CD1c-positive myeloid dendritic cell (primary cell): ENCODE measurements around the gene ERV3-1.
"Not testable (repeated sequence)": the region's sequence is repeated elsewhere in the genome, so short reads cannot be mapped to it uniquely, and the experiment has no call there.

Experiments
- DNase-seq: peaks from one replicate; pipeline ENCODE4 v3.0.0-alpha.2; 2016; ENCODE audit errors: extremely low spot score

Gene ERV3-1

DNA sequence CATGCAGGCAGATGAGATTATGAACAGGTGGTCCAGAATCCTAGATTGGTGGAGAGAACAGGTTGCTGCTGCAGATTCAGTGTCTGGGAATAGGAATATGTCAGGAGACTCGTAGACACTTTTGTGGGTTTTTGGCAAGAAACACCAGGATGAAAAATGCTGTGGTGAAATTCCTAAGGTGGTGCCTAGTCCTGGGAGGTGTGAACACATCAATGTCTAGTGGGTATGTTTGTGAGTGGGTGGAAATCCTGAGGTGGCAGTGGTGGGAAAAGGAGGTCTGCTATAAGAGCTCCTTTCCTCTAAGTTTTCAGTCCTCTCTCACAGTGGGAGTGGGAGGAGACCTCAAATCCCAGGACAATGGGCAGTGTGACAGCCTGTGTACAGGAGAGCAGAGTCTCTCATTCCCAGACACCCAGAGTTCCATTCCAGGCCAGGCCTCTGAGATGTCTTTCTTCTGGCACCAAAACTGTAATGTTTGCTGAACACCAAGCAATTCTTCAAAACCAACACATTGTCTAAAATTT is 5.1 kb downstream of the ERV3-1 start:
- DNase-seq, result no peak

DNA sequence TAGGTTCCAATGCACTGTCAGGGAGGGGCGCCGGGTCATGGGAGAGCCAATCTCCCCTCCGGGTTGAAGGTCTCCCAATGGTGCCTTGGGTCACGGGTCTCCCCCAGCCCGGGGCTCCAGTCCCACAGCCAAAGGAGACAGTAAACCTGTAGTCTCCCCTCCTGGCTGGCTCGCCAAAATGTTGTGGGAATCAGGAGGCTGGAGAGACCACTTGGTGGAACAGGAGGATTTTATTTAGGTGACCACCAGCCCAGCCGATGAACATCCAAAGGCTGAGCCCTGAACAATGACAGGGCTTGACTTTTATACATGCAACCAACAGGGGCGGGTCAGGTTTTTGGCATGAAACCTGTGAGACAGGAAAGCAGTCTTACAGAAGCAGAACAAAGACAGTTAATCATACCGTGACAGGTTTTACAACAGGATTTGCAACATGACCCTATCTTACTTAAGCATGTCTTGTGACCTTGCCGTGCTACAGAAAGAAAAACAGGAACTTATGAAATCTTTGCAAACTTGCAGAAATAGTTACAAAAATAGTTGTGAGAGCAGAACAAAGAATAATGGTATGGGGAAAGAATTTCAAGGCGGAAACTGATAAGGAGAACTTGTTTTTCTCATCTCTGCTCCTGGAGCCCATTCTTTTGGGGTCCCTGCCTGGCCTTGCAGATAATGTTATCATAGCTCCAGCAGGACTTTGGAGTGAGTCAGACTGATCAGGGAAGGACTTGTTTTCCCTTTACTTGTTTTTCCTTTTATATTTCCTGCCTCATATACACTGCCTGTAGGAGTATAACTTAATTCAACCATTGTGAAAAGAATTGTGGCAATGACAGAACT is 7.1 kb downstream of the ERV3-1 start:
- DNase-seq, result peak; percentile 93

DNA sequence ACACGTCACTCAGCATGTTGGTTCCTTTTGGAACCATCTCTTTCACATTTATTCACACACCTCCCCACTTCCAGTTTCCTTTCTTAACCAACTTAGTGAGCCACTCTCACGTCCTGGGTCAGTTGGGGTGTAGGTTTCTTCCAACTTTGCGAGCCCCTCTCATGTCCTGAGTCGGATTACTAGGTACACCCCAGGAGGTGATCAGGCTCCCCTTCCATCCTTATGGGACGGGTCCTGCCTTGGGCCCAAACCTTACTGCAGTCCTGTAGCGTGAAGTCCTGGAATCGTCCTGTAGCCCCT is 7.7 kb downstream of the ERV3-1 start:
- DNase-seq, result no peak

DNA sequence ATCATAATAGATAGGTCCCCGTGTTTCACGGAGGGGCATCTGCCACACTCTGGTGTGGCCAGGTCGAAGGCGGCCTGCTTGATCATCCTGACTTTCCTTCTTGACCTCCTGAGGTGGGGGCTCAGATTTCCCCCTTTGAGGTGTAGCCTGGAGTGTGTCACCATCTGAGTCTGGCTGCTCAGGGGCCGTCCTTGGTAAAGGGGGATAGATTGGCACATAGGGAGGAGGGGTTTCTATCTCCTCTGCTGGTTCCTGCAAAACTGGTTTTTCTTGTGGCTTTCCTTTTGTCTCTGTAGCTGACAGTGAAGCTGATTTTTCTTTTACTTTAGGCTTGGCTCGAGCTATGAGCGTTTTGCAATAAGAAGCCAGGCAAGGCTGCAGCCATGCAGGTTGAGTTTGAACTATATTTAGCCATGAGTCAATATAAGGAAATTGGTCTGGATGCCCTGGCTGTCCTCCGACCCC is 8.5 kb downstream of the ERV3-1 start:
- DNase-seq, result no peak

DNA sequence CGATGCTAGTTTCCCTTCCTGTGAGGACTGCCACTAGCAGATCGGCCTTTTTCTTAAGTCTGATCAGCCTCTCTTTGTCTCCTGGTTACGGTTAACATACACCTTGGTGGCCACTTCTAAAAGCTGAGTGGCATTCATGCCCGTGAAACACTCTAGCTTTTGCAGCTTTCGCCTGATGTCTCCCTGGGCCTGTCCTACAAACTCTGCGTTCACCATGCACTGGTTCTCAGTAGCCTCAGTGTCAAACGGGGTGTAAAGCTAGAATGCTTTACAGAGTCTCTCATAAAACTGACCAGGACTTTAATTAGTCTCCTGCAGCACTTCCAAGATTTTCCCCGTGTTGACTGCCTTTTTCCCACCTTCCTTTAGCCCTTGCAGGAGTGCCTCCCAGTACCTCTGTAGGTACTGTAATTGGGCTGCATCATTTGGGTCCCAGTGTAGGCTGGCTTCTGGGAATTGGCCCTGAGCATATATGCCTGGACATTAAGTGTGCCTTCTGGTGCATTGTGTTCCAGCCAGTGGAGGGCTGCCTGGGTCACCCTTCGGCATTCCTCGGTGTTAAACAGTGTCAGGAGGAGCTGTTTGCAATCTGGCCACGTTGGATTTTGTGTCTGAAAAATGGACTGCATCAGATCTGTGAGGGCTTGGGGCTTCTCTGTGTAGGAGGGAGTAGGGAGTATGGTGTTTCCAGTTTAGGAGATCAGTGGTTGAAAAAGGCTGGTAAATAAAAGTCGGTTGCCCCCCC is 9.2 kb downstream of the ERV3-1 start:
- no peak for DNase-seq

DNA sequence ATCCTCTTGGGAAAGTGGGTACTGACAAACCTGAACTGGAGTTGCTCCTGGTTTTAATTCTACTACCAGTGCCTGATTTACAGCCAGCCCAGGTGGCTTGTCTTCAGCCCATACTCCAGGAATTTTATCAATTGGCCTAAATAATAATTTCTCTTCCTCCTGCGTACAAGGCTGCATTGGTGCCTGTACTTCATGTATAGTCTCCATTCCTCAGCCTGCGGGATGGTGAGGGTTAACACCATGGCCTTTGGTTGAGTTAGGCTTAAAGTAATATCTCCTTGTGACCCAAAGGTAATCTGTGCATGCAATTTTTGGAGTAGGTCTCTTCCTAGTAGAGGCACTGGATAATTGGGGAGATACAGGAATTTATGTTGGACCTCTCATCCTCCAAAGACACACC is 10.2 kb downstream of the ERV3-1 start:
- no peak for DNase-seq

DNA sequence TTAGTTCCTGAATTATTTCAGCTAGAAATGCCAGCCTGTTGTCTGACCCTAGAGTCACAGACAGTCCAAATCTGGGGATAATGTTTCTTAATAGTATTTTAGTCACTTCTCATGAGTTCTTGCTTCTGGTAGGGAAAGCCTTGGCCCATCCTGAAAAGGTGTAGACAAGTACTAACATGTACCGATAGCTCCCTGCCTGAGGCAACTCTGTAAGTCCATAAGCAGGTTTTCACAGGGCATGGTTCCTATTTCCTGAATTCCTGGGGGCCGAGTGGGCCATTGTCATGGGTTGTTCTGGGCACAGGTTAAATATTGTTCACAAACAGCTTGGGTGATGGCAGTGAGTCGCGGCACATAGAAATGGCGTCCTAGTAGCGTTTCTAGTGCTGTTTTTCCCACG is 12.6 kb downstream of the ERV3-1 start:
- no peak for DNase-seq

DNA sequence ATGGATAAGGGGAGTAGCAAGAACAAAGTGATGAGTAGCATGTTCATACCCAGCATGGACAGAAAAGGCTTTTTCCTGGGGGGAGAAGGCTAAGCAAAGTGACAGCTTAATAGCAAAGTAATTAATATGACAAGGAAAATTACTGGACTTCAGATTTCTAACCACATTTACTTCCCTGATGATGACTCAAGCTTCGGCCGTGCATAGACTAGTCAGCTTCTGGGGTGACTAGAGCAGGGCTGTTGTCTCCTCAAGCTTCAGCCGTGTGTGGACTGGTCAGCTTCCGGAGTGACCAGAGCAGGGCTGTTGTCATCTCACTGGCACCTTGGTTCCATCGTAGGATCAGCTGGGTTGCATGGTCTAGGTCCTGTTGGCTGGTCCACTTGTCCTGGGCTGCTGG is 13.5 kb downstream of the ERV3-1 start:
- DNase-seq, result no peak

DNA sequence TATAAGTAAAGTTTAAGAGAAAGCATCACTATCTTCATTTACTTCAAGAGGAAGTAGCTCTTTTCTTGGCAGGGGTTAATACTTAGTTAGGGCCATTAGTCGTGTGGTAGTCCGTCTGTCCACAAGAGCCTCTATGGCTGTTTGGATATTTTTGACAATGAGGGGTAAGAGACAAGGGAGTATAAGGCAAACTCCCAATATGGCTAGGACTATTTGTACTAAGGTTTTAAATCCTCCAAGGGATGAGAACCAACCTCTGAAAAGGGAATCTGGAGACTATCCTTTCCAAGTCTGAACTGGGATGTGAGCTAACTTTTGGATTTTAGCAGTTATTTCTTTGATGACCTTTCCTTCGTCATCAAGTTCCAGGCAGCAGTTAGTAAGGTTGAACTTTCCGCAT is 15.6 kb downstream of the ERV3-1 start, which contains the start of gene ZNF117:
Gene ZNF117, minus strand, starts transcription at position 101 of the 400 bp plus-strand sequence.
- DNase-seq, result no peak

DNA sequence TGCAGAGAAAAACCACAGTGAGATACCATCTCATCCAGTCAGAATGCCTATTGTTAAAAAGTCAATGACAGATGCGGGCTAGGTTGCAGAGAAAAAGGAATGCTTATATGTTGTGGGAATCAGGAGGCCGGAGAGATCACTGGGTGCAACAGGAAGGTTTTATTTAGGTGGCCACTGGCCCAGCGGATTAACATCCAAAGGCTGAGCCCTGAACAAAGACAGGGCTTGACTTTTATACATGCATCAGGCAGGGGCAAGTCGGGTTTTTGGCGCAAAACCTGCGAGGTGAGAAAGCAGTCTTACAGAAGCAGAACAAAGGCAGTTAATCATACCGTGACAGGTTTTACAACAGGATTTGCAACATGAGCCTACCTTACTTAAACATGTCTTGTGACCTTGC is 16.3 kb downstream of the ERV3-1 start:
- DNase-seq, result no peak

DNA sequence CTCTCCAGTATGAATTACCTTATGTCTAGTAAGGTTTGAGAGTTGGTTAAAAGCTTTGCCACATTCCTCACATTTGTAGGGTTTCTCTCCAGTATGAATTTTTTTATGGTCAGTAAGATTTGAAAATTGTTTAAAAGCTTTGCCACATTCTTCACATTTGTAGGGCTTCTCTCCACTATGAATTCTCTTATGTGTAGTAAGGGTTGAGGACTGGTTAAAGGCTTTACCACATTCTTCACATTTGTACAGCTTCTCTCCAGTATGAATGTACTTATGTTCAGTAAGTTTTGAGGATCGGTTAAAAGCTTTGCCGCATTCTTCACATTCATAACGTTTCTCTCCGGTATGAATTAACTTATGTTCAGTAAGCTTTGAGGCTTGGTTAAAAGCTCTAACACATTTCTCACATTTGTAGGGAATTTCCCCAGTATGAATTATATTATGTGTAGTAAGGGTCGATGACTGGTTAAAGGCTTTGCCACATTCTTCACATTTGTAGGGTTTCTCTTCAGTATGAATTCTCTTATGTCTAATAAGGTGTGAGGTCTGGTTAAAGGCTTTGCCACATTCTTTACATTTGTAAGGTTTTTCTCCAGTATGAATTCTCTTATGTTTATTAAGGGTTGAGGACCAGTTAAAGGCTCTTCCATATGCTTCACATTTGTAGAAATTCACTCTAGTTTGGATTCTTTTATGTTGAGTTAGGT is 27.8 kb downstream of the ERV3-1 start:
- no peak for DNase-seq

DNA sequence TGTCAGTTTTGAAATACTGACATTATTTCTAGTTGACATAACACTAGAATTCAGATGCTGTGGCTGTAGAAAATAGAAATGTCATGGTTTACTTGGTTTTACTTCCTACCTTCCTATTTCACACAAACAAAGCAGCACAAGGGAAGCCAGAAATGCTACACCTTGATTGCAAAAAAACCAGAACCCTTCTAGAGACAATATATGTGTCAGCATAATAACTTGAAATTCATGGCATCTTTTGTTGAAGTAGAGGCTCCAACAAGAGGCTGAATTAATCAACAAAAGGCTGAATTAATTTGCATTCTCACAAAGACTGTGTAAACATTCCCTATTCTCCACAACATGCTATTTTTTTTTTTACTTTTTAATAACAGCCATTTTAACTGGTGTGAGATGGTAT is 40.9 kb downstream of the ERV3-1 start:
- DNase-seq, result no peak

DNA sequence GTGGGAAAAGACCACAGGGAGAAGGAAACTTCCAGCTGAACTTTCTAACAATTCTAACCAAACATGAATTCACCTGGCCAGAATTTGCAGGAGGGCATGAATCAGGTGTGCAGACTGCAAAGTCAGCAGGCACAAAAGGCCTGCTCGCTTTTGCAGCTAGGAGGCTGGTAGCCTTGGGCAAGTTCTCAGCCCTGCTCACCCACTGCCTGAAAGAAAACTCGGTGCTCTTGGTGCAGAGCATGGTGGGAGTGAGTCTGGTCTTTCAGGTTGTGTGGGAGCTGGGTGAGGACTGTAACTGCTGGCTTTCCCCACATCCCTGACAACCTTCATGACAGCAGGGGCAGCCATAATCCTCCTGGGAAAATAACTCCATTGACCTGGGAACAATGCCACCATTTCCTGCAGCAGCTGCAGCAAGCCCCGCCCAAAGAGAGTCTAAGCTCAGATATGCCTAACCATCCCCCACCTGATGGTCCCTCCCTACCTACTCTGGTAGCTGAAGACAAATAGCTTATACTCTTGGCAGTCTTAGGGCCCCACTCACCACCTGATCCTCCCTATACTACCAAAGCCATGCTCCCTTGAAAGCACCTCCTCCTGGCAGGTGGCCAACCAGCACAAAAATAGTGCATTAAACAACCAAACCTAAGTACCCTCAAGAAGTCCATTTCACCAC is 47.3 kb downstream of the ERV3-1 start:
- DNase-seq, result no peak

DNA sequence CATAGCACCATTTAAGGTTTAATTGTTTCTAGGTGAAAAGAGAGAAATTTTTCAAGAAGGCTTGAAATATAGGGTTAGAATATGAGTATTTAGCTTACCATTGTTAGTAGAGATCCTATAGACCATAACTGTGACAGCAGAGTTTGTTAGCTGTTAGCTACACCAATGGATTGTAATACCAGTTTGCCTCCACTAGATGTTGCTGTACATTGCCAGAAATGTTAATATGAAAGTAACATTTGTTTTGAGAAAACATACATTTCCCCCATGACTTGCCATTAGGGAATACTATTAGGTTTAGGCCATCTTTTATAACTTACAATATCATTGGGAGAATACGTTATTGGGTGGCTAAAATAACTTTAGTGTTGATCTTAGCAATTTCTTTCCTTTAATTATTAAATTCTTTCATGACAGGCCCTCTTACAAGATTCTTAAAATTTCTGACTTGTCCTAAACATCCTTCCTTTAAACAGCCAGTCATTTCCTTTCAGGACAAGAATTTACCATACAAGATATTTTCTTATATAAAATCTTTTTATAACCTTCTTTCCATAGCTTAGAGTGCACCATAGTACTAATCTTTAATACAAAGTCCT is 55.1 kb downstream of the ERV3-1 start:
- peak; percentile 70 for DNase-seq

DNA sequence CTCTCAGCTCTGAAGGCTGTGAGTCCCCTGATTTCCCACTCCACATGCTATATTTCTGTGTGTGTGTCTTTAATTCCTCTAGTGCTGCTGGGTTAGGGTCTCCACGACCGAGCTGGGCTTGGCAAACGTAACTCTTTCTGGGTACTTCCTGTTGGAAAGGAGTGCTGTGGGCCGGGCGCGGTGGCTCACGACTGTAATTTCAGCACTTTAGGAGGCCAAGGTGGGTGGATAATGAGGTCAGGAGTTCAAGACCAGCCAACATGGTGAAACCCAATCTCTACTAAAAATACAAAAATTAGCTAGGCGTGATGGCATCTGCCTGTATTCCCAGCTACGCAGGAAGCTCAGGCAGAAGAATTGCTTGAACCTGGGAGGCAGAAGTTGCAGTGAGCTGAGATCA is 55.8 kb downstream of the ERV3-1 start:
- DNase-seq, result not testable (repeated sequence)

DNA sequence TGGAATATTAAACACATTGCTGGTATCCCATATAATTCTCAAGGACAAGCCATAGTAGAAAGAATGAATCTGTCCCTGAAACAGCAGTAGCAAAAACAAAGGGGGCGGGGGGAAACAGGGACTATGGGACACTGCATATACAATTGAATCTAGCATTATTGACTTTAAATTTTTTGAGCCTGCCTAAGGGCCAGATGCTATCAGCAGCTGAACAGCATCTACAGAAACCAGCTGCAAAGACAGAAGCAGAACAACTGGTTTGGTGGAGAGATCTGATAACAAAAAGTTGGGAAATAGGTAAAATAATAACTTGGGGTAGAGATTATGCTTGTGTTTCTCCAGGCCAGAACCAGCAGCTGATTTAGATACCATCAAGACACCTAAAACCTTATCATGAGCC is 57.7 kb downstream of the ERV3-1 start:
- DNase-seq, result not testable (repeated sequence)

DNA sequence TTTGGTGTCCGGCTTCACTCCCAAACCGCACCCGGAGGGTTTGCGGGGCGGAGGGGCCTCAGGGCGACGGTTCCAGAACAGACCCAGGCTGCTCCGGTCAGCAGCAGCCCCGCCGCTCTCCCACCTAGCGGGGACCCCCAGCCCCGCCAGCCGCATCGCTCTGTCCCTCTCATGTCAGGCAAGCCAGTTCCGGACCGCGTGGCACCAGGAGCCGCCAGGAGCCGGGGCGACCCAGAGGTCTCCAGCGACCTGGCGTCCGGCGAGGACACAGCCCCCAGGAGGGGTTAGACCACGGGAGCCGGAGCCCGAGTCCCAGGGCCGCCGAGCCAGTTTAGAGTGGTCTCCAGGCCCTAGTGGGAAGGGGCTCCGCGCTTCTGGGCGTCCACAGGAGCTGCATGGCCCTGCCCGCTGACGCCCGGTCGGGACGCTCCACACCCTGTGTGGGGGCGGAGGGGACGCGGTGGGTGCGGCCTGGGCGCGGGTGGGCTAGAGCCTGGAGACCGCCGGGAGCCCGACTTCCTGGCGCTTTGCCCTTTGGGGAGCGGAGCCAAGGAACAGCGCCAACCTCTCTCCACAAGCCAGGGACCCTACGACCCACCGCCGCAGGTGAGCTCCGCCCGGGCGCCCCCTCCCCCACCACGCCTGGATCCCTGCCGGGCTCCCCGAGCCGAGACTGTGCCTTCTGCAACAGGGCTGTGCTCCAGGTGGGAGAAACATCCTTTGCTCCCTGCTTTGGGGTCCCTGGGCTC is 59.1 kb downstream of the ERV3-1 start:
- DNase-seq, result no peak

DNA sequence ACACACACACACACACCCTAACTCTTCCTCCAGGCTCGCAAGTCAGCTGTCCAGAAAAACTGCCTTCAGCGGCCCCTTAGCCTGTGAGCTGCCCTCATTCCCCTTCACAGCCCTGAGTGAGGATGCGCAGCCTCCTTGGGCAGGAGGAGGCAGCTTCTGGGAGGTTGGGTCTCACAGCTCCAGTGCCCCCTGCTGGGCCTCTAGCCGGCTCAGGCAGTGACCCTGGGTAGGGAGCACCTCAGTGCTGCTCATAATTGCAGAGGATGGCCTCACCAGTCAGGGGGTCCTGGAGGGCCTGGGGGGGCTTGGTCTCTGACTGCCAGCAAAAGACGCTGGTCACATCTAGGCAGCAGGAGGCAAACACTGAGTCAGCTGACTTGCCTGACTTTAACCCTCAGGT is 59.7 kb downstream of the ERV3-1 start:
- DNase-seq, result no peak

DNA sequence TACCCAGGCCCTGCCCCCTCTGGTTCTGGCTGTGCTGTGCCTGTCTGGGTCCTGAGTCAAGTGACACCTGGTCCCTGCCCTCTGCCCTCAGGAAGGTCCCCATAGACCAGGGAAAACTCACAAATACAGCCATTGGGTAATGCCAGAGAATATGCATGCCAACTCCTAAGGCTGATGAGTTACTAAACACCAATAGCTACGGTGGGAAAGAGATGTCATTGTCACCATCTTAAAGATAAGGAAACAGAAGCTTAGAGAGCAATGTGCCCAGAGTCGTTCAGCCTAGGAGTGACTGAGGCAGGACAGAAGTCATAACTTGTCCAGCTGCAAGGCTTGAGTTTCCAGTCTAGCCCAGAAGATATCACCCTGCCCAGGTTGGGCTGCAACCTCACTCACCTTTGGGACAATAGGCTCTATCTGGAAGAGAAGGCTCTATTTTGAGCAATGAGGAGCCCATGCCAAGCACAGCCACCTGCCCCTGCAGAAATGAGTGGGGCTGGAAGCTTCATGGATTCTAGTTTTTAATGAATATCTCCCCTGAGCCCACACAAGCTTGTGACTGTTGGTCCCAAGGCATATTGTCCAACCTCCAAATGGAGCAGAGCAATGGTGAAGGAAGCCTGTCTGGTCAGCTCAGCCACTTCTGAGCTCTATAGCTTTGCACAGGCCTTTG is 60.8 kb downstream of the ERV3-1 start:
- DNase-seq, result no peak
